Transverse colon (tissue), 4 donors: Measurements from ENCODE around the gene KCNK5. TPM values are rescaled to one million over a fixed set of nuclear protein-coding genes. Genes with fewer than 3 reads are reported as not detected.

Experiments
- DNase-seq: peaks from one replicate; pipeline ENCODE4 v3.0.0-alpha.2; 2019
- H3K27ac ChIP-seq, 4 donors: fragments of 200-600 bp; sonication (generic); 2 replicates each; pipeline ENCODE4 v1.5.1; 2016 to 2018; ENCODE audit warnings: inconsistent platforms in 4 of 4
- H3K27me3 ChIP-seq: fragments of 200-600 bp; sonication (generic); 2 replicates; pipeline ENCODE4 v1.5.1; 2017; ENCODE audit warnings: inconsistent platforms
- H3K36me3 ChIP-seq, 4 donors: fragments of 200-600 bp; sonication (generic); 2 replicates each; pipeline ENCODE4 v1.5.1; 2017 to 2019; ENCODE audit warnings: inconsistent platforms in 4 of 4
- H3K4me1 ChIP-seq, 4 donors: fragments of 200-600 bp; sonication (generic); 2 replicates each; pipeline ENCODE4 v1.5.1; 2017 to 2020; ENCODE audit warnings: inconsistent platforms in 4 of 4
- H3K4me3 ChIP-seq, 4 donors: fragments of 200-600 bp; sonication (generic); 1 replicate in 1 of 4; 2 replicates in 3 of 4; pipeline versions ENCODE4 v1.5.1 to v1.6.1; 2017 to 2019; ENCODE audit warnings: inconsistent platforms in 4 of 4
- H3K9me3 ChIP-seq, 2 donors: fragments of 200-600 bp; sonication (generic); 2 replicates each; pipeline ENCODE4 v1.5.1; 2017 to 2019; ENCODE audit warnings: inconsistent platforms in 2 of 2
- EP300 ChIP-seq: sonication (generic); formaldehyde crosslinking; IDR thresholded peaks from one replicate; pipeline ENCODE4 v1.6.1; 2017; ENCODE audit warnings: antibody characterized with exemption, low read depth
- POLR2A ChIP-seq: fragments of 450-650 bp; IDR thresholded peaks from one replicate; pipeline ENCODE4 v1.6.1; 2016; ENCODE audit warnings: antibody characterized with exemption, mild to moderate bottlenecking, moderate library complexity
- POLR2AphosphoS5 ChIP-seq, 3 donors: sonication (generic); formaldehyde crosslinking; IDR thresholded peaks; one replicate each; pipeline ENCODE4 v1.6.1; 2016; ENCODE audit warnings: antibody characterized with exemption in 3 of 3
- WGBS, 2 donors: methylation state at CpG; one replicate each; pipeline ENCODE4 v1.1.5; 2018; ENCODE audit warnings: low coverage in 1 of 2; 5-methylcytosine and 5-hydroxymethylcytosine counted together
- in situ Hi-C, 4 donors: fragments of 200-750 bp; cut with MboI; loops; one replicate each; pipeline versions ENCODE4 v1.15.0 to v1.15.1; 2017; ENCODE audit warnings: low sequenced_read_pairs in 3 of 4, low pct_ligation_motif_present in 1 of 4, low pct_unique_long_range_greater_than_20kb in 1 of 4
- intact Hi-C: fragments of 100-400 bp; cut with DNase I; formaldehyde crosslinking; loops from one replicate; pipeline ENCODE4 v1.15.1; 2023; ENCODE audit warnings: low total_unique reads
- total RNA-seq, 4 donors: library from RNA; depleted of rRNA; stranded (reverse); fragments of >200 nt; gene quantifications; one replicate each; pipeline ENCODE4 v1.1.0, GENCODE V29; 2016
- TF ChIP-seq, protein P1 (sequence below), 5 experiments: fragments of 200-600 bp in 3 of 5; fragments of 450-650 bp in 2 of 5; sonication (generic) in 3 of 5; IDR thresholded peaks; 1 replicate in 2 of 5; 2 replicates in 3 of 5; pipeline ENCODE4 v1.5.1; 2016 to 2017; ENCODE audit warnings: antibody characterized with exemption in 5 of 5, inconsistent platforms in 3 of 5, mild to moderate bottlenecking in 2 of 5, moderate library complexity in 1 of 5

KCNK5 gene
- total RNA-seq, 4 donors from 2014 or later, result 9.6 to 86.0 (median 64.5) TPM

DNA sequence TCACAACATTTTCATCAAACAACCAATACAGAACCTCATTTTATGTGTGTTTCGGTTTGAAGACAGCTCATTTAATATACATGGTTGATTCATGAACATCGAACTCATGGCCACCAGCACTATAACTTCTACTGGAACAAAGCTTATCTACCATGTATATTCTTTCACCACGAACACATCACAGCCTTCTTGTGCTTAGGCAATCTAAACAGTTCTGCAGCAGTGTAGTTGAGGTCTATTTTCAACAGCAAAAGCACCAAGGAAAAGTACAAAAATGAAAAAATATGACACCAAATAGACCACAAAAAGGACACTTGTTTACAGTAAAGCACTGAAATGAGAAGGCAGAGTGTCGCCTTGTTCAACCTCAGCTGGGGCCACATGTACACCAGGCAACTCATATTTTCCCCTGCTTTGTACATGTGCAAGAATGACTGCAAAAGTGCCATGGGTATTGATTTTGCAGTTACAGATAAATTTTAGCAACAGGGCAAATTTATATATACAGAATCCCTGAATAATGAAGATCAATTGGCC lies 25.8 kb upstream of the KCNK5 start:
- peaks cover 0 to 3% (median 0%) of the 10 kb centered on the region in 4 donors for H3K4me1 ChIP-seq
- no peak for DNase-seq
- in situ Hi-C loops, result no loop called here
- no peaks in the 10 kb centered on the region for H3K9me3 ChIP-seq
- H3K4me3 ChIP-seq, result no peak overlapping the region
- no peak overlapping the region for H3K27ac ChIP-seq
- H3K27me3 ChIP-seq, result no peaks in the 10 kb centered on the region
- 87 to 89% methylated on average over 3 to 4 of the region's 4 CpGs for WGBS, 2 donors
- no peaks in the 10 kb centered on the region for H3K36me3 ChIP-seq
- TF ChIP-seq POLR2AphosphoS5 (IDR thresholded peaks at IDR 0.05) (no peak), EP300 (no peak), POLR2A (no peak)
- TF ChIP-seq, protein P1, sequence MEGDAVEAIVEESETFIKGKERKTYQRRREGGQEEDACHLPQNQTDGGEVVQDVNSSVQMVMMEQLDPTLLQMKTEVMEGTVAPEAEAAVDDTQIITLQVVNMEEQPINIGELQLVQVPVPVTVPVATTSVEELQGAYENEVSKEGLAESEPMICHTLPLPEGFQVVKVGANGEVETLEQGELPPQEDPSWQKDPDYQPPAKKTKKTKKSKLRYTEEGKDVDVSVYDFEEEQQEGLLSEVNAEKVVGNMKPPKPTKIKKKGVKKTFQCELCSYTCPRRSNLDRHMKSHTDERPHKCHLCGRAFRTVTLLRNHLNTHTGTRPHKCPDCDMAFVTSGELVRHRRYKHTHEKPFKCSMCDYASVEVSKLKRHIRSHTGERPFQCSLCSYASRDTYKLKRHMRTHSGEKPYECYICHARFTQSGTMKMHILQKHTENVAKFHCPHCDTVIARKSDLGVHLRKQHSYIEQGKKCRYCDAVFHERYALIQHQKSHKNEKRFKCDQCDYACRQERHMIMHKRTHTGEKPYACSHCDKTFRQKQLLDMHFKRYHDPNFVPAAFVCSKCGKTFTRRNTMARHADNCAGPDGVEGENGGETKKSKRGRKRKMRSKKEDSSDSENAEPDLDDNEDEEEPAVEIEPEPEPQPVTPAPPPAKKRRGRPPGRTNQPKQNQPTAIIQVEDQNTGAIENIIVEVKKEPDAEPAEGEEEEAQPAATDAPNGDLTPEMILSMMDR (IDR thresholded peaks at IDR 0.05), result no peak
- intact Hi-C loops, result loop anchor here (1.0 kb wide), 1 partner anchor 44 kb away; no protein-coding TSS in a partner anchor

DNA sequence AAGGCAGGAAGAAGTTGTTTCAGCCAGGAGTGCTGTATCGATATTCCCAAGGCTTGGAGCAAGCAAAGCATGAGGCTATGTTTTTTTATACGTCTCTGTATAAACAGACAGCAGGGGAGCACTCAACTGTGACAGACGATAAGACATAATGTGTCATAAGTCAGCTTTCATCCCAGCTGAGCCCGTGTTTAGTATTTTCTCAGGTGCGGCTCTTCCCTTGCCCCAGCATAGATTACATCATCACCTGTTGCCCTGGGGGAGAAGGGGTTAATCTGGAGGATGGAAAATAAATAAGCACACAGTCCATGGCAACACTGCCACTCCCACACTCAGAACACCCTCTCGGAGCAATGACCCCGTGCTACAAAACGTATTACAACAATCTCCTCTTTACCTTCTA lies 22.1 kb upstream of the KCNK5 start:
- Histone ChIP-seq H3K27ac (no peak overlapping the region), H3K36me3 (no peaks in the 10 kb centered on the region), H3K4me3 (no peak overlapping the region), H3K9me3 (no peaks in the 10 kb centered on the region), H3K27me3 (no peaks in the 10 kb centered on the region), H3K4me1 (peaks cover 0 to 3% (median 0%) of the 10 kb centered on the region in 4 donors)
- intact Hi-C loops, result no loop called here
- TF ChIP-seq, protein P1 (IDR thresholded peaks at IDR 0.05), result no peak
- TF ChIP-seq EP300, result no peak
- no peak for TF ChIP-seq POLR2A
- in situ Hi-C loops, result no loop called here
- peak; percentile 41 for DNase-seq
- 30 to 33% methylated on average over 3 to 8 of the region's 8 CpGs for WGBS, 2 donors

DNA sequence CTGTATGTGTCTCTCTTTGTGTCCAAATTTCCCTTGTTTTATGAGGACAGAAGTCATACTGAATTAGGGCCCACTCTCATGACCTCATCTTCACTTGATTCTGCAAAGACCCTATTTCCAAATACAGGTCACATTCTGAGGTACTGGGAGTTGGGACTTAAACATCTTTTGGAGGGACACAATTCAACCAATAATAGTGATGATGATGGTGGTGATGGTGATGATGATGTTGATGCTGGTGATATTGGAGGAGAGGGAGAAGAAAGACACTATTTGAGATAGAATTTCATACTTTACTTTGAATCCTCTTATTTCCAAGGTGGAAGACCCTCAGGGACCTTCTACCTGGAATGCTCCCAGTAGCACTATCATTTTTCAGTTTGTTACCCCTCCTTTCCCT lies 21.2 kb upstream of the KCNK5 start:
- no peak for DNase-seq
- Histone ChIP-seq H3K27me3 (no peaks in the 10 kb centered on the region), H3K27ac (no peak overlapping the region), H3K4me1 (peaks cover 0 to 3% (median 0%) of the 10 kb centered on the region in 4 donors), H3K36me3 (no peaks in the 10 kb centered on the region), H3K4me3 (no peak overlapping the region), H3K9me3 (no peaks in the 10 kb centered on the region)
- intact Hi-C loops (no loop called here), in situ Hi-C loops (no loop called here)
- TF ChIP-seq POLR2AphosphoS5 (IDR thresholded peaks at IDR 0.05) (no peak), EP300 (no peak), POLR2A (no peak)
- TF ChIP-seq, protein P1 (IDR thresholded peaks at IDR 0.05), result no peak

DNA sequence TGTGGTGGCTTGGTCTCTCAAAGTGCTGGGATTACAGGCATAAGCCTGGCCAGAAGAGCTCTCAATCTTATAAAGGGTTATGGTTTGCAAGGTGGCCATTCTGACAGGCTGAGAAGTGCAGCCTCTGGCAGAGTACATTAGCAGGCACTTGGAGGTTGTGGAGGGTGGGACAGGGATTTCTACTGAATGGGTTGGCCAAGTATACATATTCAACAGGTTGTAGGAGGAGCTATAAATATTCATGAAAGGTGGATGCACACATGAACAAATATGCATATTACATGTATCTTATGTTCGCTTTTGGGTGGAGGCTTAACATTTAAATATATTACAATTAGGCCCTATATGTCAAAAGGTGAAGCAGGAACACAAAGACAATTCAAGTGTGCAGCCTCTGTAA lies 20.0 kb upstream of the KCNK5 start:
- no peak overlapping the region for H3K27ac ChIP-seq
- WGBS, 2 donors, result 85 to 100% methylated on average over 1 of the region's 1 CpG
- peaks cover 0 to 3% (median 0%) of the 10 kb centered on the region in 4 donors for H3K4me1 ChIP-seq
- intact Hi-C loops (no loop called here), in situ Hi-C loops (no loop called here)
- H3K4me3 ChIP-seq, result no peak overlapping the region
- H3K36me3 ChIP-seq, result no peaks in the 10 kb centered on the region
- no peaks in the 10 kb centered on the region for H3K9me3 ChIP-seq
- DNase-seq, result no peak
- TF ChIP-seq, protein P1 (IDR thresholded peaks at IDR 0.05), result no peak
- TF ChIP-seq EP300, result no peak
- no peak for TF ChIP-seq POLR2AphosphoS5 (IDR thresholded peaks at IDR 0.05)
- no peak for TF ChIP-seq POLR2A
- no peaks in the 10 kb centered on the region for H3K27me3 ChIP-seq
